GM19043 (cell line): ENCODE measurements around the gene SLC4A2.
A peak's percentile ranks its signal among the peaks of the same experiment; 100 is the strongest.

ENCODE experiments used
- ATAC-seq: cut with Tn5 transposase; IDR thresholded peaks from one replicate; pipeline ENCODE4 v1.9.1; 2021; ENCODE audit warnings: low read depth; ENCODE audit not compliant: unreplicated experiment

The SLC4A2 gene

DNA sequence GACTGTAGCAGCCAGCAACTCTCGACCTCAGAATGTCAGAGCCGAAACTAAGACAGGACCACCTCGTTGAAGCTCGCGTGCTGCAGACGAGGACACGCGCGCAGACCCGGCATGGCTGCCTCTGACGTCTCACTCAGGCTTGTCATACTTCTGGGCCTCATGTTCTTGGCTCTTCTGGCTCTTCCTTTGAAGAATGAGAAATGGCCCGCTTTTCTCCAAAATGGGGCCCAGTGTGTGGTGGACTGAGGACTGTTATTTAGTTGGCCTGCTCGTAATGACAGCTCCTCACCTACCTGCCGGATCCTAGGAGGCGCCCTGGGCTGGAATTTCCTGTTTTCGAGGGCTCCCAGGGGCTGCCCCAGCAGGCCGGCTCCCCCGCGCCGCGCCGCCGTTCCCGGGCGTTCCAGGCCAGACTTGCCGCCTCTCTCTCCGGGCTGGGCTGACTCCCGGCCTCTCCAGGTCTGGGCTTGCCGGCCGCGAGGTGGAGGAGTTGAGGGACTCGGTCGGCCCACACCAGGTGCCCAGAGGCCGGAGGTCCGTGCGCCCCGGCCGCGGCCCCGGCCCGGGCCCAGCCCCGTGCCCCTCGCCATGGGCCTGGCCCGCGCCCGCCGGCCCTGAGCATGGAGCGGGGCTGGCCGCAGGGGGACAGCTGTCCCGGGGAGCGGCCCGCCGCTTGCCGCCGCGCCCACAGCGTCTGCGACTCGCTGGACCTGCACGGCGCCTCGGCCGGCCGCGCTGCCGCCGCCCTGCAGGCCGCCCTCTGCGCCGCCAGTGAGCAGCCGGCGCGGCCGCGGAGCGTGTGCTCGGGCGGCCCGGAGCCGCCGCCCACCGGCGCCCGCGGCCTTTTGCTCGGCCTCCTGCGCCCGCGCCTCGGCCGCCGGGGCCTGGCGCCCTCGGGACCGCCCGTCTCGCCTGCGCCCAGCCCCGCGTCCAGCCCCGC, 55.0 kb downstream of the SLC4A2 start:
- ATAC-seq = no peak

DNA sequence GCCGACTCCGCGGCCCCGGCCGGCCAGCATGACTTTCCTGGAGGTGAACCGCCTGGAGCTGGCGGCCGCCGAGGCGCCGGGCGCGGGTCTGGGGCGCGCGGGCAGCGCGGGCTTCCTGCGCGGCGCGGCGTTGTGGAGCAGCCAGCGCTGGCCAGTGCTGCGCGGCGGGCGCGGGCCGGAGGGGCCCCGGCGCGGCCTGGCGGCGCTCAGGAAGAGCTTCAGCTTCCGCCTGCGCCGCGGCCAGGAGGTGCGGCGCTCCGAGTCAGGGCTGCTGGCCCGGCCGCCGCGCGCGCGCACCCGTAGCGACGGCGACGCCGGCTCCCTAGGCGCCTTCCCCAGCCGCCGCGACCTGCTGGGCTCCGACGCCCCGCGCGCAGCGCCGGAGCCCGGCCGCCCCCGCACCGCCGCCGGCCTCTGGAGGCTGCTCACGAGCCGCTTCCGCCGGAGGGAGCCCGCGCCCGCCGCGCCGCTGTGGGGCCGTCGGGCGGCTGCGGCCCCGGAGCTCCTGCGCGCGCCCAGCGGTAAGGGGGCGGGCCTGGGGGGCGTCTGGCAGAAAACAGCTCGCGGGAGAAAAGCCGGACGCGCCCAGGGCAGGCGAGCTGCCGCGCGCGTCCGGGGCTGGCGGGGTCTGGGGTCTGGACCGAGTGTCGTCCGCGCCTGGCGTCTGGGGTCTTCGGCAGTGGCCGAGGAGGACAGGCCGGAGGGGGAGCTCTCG, 55.9 kb downstream of the SLC4A2 start:
- no peak for ATAC-seq

DNA sequence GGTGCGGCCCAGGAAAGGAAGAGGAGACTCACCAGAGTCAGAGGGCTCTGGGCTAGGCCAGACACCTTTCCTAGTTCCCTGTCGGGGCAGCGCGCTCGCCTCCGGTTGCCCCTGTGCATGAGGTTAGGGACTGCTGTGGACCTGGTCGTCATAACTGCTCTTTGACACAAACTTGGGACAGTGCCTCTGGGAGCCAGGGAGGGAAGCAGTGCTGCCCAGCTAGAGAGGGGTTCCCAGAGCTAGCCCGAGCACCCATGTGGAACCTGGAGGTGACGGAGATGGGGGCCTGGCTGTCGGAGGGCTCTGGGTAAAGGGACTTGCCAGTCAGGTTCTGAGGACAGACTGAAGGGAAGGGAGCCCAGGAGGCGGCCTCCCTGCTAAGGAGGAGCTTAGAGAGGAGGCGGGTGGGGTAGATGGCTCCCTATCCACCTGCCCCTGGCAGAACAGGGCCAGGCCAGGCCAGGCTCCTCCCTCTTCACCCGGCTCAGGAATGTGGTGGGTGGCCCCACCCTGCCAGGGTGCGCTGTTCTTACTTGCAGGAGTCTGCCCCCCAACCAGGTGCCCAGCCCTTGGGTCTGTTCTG, 56.5 kb downstream of the SLC4A2 start:
- ATAC-seq = no peak

DNA sequence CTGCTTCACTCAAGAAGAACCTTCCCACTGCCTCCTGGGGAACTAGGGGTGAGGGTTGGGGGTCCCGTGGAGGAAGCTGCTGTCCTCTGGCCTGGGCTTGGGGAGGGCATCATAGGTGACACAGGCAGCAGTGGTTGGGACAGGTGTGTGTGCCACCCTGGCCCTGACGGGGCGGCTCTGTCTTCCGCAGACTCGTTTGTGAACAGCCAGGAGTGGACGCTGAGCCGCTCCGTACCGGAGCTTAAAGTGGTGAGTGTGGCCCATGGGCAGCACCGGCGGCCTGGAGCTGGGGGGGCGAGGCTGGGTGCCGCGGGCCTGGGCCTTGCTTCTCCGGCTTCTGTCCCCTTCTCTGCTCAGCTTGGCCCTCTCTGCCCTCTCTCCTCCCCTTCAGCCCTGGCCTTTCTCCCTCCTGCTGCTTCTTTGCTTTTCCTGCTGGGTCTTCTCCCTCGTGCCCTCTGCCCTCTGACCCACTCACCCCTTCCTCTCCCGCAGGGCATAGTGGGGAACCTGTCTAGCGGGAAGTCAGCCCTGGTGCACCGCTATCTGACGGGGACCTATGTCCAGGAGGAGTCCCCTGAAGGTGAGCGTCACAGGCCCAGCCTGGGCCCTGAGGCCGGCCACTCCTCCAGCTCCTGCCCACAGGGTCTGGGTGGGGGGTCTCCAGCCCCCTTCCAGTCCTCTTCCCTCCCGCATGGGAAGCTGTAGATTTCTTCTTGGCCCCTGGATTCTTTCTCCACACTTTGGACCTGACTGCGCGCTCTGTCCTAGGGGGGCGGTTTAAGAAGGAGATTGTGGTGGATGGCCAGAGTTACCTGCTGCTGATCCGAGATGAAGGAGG, 57.4 kb downstream of the SLC4A2 start:
- no peak for ATAC-seq

DNA sequence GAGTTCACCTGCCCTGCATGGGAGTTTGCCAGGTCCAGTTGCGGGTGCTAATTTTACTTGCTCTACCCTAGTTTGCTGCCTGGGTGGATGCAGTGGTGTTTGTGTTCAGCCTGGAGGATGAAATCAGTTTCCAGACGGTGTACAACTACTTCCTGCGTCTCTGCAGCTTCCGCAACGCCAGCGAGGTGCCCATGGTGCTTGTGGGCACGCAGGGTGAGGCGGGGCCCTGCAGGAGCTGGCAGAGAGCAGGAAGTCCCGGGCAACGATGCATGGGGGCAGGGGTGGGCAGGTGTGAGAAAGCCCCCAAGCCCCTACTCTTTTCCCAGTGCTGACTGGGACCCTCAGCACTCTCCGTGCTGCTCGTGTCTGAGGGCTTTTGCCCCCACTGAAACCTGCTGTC, 58.2 kb downstream of the SLC4A2 start:
- ATAC-seq = no peak

DNA sequence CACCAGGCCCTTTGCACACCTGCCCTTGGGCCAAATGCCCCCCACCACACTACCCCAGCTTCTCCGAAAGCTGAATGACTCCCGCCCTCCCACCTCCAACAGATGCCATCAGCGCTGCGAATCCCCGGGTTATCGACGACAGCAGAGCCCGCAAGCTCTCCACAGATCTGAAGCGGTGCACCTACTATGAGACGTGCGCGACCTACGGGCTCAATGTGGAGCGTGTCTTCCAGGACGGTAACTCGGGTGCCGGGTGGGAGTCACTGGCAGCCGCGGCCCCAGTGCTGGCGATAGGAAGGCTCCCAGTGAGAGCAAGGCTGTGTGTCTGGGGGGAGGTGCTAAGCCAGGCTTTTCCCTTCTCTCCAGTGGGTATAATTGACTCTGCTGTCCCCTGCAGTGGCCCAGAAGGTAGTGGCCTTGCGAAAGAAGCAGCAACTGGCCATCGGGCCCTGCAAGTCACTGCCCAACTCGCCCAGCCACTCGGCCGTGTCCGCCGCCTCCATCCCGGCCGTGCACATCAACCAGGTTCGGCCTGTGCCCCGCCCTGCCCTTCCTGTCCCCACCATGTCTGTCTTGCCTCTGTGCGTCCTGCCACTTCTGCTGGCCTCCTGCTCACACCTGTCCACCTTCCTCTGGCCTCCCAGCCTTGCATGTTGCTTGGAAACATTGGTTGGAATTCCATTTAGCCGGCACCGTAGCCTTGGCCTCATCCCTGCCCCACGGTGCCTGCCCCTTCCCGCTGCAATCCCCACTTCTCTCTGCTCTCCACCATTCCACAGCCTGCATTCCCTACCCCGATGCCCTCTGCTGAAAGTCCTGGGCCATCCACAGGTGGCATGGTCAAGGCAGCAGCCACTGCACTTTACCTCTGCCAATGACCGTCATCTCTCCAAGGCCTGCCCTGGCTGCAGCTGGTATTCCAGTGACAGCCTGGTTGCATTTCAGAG, 59.0 kb downstream of the SLC4A2 start:
- ATAC-seq = no peak

DNA sequence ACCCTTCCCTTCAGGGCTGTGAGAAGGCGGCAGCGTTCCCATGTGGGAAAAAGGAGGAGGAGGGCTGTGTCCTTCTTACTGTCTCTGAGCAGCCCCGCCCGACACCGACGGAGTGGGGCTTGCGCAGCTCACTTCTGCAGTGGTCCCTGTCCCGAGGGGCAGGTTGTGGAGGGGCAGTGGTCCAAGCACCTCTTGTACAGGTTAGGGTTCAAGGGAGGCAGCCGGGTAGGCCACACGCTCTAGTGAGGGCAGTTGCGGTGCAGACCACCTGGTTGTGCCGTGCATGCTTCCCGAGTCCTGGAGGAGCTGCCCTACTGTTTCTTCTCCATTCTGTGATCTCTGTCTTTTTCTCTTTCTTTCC, 59.6 kb downstream of the SLC4A2 start:
- no peak for ATAC-seq

DNA sequence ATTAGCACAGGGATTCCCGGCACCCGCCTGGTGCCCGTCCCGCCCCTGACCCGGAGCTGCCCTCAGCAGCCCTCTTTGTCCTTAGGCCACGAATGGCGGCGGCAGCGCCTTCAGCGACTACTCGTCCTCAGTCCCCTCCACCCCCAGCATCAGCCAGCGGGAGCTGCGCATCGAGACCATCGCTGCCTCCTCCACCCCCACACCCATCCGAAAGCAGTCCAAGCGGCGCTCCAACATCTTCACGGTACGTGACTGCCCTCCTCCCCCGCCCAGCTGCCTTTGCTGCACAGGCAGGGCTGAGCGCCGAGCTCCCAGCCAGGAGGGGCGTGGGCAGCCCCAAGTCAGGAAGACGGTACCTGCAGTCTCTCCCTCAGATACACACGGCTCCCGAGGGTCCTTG, 60.5 kb downstream of the SLC4A2 start:
- no peak for ATAC-seq

DNA sequence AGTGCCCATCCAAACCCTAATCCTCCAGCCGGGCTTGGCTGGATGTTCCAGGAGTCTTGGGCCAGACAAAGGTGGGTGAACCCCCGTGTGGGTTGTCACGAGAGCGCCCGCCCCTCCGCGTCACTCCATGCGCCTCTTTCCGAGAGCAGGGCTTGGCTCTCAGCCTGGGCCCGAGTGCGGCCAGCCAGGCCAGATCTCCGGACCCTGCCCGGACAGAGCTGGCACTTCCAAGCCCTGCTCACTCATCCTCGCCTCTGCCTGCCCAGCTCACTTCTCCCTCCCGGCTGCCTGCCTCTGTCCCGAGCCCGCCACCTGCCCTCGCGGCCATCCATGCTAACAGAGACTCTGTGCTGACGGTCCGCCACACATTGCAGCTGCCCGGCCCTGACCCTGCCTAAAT, 61.5 kb downstream of the SLC4A2 start:
- no peak for ATAC-seq

DNA sequence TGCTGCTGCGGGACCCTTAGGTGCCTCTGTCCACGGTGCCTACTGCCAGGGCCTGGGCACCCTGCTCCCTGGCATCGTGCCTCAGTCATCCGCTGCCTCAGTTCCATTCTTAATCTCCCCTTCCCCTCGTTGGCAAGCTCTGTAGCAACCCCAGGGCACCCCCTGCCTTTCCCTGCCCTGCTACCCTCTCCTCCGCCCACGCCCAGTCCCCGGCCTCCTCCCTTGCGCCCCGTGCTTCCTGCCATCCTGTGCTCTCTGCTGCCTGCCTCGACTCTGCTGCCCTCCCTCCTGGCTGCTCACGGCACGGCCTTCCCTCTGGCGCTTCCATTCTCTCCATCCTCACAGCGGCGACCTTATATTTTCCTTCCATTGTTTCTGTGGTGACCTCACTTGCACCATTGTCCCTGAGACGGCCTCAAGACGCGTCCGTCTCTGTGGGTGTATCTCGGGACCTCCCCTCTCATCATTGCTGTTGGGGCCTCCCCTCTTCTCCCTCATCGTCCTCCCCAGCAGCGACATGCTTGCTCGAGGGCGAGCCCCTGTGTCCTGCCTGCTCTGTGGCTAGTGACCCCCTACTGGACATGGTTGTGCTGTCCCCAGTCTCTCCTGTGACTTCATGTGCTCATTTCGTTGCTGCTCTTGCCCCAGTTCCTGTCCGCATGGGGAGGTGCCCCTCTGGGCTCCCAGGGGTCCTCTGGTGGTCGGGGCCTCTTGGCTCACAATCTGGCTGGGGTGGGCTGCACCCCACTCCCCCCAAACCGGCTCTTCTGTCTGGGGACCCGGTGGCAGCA, 62.2 kb downstream of the SLC4A2 start:
- no peak for ATAC-seq

DNA sequence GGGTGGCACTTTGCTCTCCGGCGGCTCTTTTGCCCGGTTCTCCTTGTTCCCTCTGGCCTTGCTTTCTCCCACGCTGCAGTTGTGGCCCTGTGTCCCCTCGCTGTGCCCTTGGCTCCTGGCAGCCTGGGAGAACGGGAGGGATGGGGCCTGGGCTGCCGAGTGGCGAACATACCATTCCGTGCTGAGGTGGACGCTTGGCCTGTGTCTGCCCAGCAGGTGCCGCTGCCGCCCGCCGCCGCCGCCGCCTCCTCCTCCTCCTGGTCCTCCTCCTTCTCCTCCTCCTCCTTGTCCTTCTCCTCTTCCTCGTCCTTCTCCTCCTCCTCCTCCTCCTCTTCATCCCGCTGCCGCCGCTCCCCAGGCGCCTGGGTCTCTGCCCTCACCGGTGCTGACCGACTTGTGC, 62.9 kb downstream of the SLC4A2 start:
- ATAC-seq = no peak

DNA sequence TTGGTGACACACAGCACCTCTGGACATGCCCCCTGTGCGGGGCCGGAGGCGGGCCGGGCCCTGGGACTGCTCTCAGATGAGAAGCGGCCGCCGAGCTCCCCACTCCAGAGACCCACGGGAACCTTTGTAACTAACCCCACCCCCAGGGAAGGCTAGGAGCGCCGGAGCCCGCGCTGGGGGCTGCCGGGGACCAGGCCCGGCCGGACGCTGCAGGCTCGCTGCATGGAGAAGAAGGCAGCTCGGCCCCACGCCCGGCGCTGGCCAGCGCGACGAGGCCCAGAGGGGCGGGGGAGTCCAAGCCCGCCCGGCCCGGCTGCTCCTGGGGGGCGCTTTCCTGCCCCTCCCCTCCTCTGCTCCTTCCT, 63.4 kb downstream of the SLC4A2 start:
- no peak for ATAC-seq

DNA sequence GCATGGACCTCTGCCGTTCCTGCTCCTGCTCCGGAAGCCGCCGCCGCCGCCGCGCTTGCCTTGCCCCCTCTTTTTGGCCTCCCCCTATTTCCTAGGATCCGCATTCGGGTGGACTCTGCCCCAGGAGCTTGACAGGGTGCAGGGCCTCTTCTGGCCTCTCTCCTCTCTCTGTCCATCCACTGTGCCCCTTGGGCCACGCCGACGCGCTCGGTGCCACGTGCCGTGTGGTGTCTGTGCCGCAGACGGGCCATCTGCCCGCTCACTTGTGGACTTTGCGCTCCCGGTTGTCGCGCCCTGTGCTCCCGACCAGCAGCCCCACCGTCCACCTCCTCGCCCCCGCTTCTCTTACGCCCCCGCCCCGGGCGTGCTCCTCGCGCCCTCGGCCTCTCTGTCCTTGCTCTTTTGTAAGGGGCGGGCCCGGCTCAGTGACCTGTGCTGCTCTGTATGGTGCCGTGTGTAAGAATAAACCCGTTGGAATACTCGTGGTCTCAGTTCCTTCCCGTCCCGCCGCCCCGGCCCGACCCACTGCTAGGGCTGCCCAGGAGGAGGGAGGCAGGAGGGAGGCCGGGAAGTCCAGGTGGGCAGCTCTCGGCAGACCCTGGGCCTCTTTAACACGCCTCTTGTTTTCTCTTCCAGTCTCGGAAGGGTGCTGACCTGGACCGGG, 63.9 kb downstream of the SLC4A2 start:
- ATAC-seq = no peak

DNA sequence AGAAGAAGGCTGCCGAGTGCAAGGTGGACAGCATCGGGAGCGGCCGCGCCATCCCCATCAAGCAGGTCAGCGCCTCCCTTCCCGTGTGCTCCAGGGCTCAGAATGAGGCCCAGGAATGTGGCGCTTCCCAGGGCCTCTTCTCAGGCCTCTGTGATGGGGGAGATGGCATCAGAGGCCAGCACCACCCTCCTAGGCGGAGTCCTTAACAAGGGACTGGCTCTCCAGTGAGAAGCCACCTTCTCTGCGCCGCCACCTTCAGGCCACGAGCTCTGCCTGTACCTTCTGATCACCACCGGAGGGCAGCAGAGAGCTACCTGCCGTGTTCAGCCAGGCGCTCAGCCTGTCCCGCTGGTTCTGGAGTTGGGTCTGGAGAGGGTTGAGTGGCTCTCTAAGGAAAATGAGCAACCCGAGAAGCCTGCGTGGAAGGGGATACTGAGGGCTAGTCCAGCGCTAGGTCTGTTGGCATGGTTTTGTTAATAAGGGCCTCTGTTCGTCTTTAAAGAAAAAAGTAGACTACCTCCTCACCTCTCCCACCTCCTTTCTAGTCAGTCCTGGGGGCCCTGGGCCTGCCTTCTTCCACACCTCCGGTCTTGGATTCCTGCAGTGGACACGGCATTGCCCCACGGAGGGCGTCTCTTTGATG, 64.6 kb downstream of the SLC4A2 start:
- ATAC-seq = peak; percentile 81

DNA sequence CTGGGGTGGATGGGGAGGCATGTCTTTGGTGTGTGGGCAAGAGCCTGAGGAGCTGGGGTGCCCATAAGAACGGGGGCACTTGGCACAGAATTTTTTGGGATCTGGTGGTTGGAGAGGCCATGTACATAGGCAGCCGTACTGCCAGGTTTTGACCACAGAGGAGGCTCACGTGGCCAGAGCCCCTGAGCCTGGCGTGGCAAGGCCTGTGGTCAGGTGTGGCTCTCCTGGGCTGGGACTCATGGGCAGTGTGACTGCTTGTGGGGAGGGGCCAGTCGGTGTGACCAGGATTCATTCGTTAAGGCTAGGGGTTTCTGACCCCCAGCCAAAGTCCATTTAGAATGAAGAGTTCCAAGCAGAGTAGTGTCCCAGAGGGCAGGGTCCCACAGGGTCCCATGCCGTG, 65.1 kb downstream of the SLC4A2 start:
- ATAC-seq = no peak

DNA sequence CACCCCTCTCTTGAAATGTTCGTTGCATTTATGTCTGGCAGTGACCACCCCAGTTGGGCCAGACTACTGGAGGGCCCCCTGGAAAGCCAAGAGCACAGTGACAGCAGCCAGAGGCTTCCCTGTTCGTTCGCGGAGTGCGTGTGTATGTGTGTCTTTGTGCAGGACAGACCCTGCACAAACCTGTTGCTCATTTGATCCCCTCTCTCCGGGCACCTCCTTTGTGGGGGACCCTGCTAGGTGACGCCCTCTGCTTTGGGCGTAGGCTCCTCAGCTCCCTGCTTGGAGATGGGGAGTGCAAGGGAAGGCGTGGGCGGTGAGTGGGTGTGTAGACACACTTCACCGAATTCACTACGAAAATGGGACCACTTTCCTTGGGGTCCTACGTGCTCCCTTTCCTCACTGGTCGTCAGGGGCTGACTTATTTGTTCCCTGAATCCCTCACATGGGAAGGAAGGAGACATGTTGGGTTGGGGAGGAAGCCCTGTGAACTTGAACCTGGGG, 65.6 kb downstream of the SLC4A2 start:
- ATAC-seq = no peak

DNA sequence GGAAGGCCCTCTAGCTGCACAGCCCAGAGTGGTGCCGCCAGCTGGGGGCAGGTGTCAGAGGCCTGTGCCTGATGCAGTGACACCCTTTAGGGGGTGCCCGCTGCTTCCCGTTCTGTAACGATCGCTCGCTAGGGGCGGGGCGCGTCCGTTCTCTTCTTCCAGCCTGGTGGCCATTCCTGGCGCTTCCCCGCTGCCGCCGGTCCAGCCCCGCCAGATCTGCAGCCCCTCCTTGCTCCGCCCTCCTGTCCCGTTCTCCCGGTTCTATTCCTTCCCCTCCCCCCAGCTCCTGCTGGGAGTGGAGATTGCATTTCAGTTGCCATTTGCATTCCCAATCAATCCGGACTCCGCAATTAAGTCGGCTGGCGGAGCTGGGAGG, 66.1 kb downstream of the SLC4A2 start:
- no peak for ATAC-seq
